Posterior cingulate gyrus (tissue), 11 donors: ENCODE data around the gene RPS8.
A peak's percentile ranks its signal among the peaks of the same experiment; 100 is the strongest.

Experiments used
- DNase-seq, 10 donors: peaks; one replicate each; pipeline versions ENCODE4 v3.0.0 to v3.0.0-alpha.2; 2020 to 2021; ENCODE audit warnings: mixed read lengths in 3 of 10
- intact Hi-C: fragments of 100-400 bp; cut with DNase I; formaldehyde crosslinking; loops from one replicate; pipeline ENCODE4 v1.15.1; 2023

RPS8 gene

GRCh38 chr1:44778705-44779576 is 3.6 kb downstream of the RPS8 start:
- intact Hi-C loops = no loop called here
- DNase-seq = peak in 1 of 10 donors; percentile 29

GRCh38 chr1:44780583-44781121 is 5.3 kb downstream of the RPS8 start:
- intact Hi-C loops = no loop called here
- DNase-seq = no peak

GRCh38 chr1:44783697-44784093 is 8.4 kb downstream of the RPS8 start:
- intact Hi-C loops = no loop called here
- DNase-seq = peak in 1 of 10 donors; percentile 4

- DNase-seq = peak in 3 of 10 donors; percentile 67 to 80 (median 74)
- intact Hi-C loops = no loop called here
These were observed 9.0 kb downstream of the RPS8 start for GRCh38 chr1:44784094-44785028.

- intact Hi-C loops = no loop called here
These were observed 9.7 kb downstream of the RPS8 start for GRCh38 chr1:44785029-44785380.

GRCh38 chr1:44785501-44786137 is 10.3 kb downstream of the RPS8 start:
- intact Hi-C loops = no loop called here

More at GRCh38 chr1:44785029-44785380, 9.7 kb downstream of the RPS8 start:
- peak in 3 of 10 donors; percentile 50 to 68 (median 64) for DNase-seq

GRCh38 chr1:44786138-44786840 is 10.9 kb downstream of the RPS8 start:
- intact Hi-C loops = no loop called here
- peak in 7 of 10 donors; percentile 41 to 90 (median 59) for DNase-seq

More at GRCh38 chr1:44785501-44786137, 10.3 kb downstream of the RPS8 start:
- DNase-seq = peak in 3 of 10 donors; percentile 35 to 45 (median 43)

GRCh38 chr1:44786841-44787426 is 11.6 kb downstream of the RPS8 start:
- intact Hi-C loops = no loop called here
- peak in 1 of 10 donors; percentile 34 for DNase-seq

- intact Hi-C loops = no loop called here
- DNase-seq = peak in 2 of 10 donors; percentile 60 to 68
These were observed 12.2 kb downstream of the RPS8 start for GRCh38 chr1:44787506-44787905.

GRCh38 chr1:44788120-44788860 is 12.9 kb downstream of the RPS8 start, which contains the start of gene BEST4:
Gene BEST4, minus strand, starts transcription at chr1:44788170. Its CDS starts 465 bp downstream, at chr1:44787705.
- intact Hi-C loops = no loop called here

GRCh38 chr1:44790968-44791801 is 15.8 kb downstream of the RPS8 start:
- peak in 3 of 10 donors; percentile 28 to 62 (median 37) for DNase-seq
- intact Hi-C loops = no loop called here

More at GRCh38 chr1:44788120-44788860, 12.9 kb downstream of the RPS8 start, which contains the start of gene BEST4:
- DNase-seq = peak in 3 of 10 donors; percentile 24 to 45 (median 39)

GRCh38 chr1:44792736-44793502 is 17.6 kb downstream of the RPS8 start:
- intact Hi-C loops = no loop called here
- DNase-seq = peak in 1 of 10 donors; percentile 14

- intact Hi-C loops = loop anchor here (5.0 kb wide), 1 partner anchor 214 kb away; the partner anchor contains the start of genes HECTD3 and UROD
- peak in 3 of 10 donors; percentile 22 to 29 (median 27) for DNase-seq
These were observed 22.5 kb downstream of the RPS8 start for GRCh38 chr1:44797886-44798285.

- intact Hi-C loops = loop anchor here (5.0 kb wide), 1 partner anchor 214 kb away; the partner anchor contains the start of genes HECTD3 and UROD
- peak in 3 of 10 donors; percentile 48 to 80 (median 59) for DNase-seq
These were observed 23.4 kb downstream of the RPS8 start for GRCh38 chr1:44798481-44799365.
